Neutrophil (primary cell): ENCODE measurements around the gene GAS1.

Experiments
- H3K27ac ChIP-seq: fragments of 200-600 bp; sonication (generic); 2 replicates; pipeline ENCODE4 v1.5.1; 2016; ENCODE audit warnings: mild to moderate bottlenecking, moderate library complexity
- H3K27me3 ChIP-seq: fragments of 200-600 bp; sonication (generic); 2 replicates; pipeline ENCODE4 v1.6.0; 2016; ENCODE audit warnings: mild to moderate bottlenecking
- H3K36me3 ChIP-seq: fragments of 200-600 bp; sonication (generic); 2 replicates; pipeline ENCODE4 v1.5.1; 2017
- H3K4me1 ChIP-seq, 2 experiments: fragments of 200-600 bp in 1 of 2; sonication (generic) in 1 of 2; 1 replicate in 1 of 2; 2 replicates in 1 of 2; pipeline versions ENCODE4 v1.5.1 to v1.6.1; 2013 to 2016; ENCODE audit warnings: low read depth in 1 of 2, low read length in 1 of 2, mild to moderate bottlenecking in 1 of 2, moderate library complexity in 1 of 2; ENCODE audit not compliant: control insufficient read depth in 1 of 2, insufficient read depth in 1 of 2
- H3K4me3 ChIP-seq, 2 experiments: fragments of 200-600 bp in 1 of 2; sonication (generic) in 1 of 2; 1 replicate in 1 of 2; 2 replicates in 1 of 2; pipeline ENCODE4 v1.5.1; 2013 to 2016; ENCODE audit warnings: low read depth in 1 of 2, low read length in 1 of 2, mild to moderate bottlenecking in 1 of 2, moderate library complexity in 1 of 2
- H3K9me3 ChIP-seq: fragments of 200-600 bp; sonication (generic); 2 replicates; pipeline ENCODE4 v1.5.1; 2016
- TF ChIP-seq, protein P1 (sequence below): fragments of 200-600 bp; sonication (generic); IDR thresholded peaks from 2 replicates; pipeline ENCODE4 v1.5.1; 2016; ENCODE audit warnings: antibody characterized with exemption

The GAS1 gene

DNA sequence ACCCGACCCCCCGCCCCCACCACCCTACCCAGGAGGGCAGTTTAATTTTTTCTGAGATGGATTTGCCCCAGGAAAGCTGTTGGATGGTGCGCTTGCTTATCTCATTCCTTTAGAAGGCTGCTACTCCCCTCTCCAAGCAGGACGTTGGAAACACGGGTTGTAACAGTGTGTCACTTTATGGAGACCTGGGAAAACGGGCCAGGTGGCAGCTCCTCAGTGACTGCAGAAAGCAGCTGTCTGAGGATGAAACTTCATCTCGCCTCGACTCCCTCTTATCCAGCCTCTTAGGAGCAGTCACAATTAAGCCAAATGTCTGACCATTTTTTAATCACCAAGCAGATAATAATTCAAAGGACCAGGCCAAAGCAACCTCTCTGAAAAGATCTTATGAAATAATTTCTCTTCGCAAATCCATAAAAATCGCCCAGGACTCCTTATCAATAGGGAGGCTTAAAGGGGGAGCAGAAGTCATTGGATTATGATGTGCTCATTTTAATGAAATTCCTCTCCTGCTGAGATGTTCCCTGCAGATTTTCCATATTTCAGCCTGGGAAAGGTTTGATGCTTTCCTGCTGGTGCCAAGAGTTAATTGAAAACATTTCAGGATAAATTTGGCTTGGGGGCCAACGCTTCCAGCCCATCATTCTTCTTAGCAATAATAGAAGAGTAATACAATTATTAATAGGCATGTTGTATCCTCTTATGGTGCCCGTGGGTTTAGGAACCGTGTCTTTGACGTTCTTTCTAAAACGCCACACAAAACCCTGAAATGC is 26.0 kb downstream of the GAS1 start:
- TF ChIP-seq, protein P1, sequence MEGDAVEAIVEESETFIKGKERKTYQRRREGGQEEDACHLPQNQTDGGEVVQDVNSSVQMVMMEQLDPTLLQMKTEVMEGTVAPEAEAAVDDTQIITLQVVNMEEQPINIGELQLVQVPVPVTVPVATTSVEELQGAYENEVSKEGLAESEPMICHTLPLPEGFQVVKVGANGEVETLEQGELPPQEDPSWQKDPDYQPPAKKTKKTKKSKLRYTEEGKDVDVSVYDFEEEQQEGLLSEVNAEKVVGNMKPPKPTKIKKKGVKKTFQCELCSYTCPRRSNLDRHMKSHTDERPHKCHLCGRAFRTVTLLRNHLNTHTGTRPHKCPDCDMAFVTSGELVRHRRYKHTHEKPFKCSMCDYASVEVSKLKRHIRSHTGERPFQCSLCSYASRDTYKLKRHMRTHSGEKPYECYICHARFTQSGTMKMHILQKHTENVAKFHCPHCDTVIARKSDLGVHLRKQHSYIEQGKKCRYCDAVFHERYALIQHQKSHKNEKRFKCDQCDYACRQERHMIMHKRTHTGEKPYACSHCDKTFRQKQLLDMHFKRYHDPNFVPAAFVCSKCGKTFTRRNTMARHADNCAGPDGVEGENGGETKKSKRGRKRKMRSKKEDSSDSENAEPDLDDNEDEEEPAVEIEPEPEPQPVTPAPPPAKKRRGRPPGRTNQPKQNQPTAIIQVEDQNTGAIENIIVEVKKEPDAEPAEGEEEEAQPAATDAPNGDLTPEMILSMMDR, result no peak
- Histone ChIP-seq H3K4me3 (no peak overlapping the region), H3K4me1 (peaks cover 0 to 4% of the 10 kb centered on the region in 2 experiments), H3K9me3 (no peaks in the 10 kb centered on the region), H3K27me3 (peaks cover 5% of the 10 kb centered on the region), H3K27ac (no peak overlapping the region), H3K36me3 (no peaks in the 10 kb centered on the region)

DNA sequence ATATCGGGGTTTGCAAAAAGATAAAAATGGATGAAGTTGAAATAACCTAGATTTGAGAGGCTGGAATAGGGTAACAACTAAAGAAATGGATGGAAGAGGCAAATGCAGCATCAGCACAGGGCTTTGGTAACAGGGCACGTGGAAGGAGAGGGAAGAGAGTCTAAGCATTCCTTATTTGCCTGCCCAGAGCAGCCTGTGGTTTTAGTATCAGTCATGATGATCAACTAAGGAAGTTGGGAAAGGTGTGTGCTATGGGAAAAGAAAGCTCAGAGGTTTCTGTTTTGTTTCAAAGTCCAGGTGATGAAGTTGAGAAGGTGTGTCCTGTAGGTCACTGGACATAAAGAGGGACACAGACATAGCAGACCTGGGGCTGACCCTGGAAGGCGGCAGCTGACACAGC is 28.8 kb downstream of the GAS1 start:
- TF ChIP-seq, protein P1, result no peak
- Histone ChIP-seq H3K27ac (no peak overlapping the region), H3K27me3 (peaks cover 3% of the 10 kb centered on the region), H3K4me1 (no peaks in the 10 kb centered on the region), H3K36me3 (no peaks in the 10 kb centered on the region), H3K9me3 (no peaks in the 10 kb centered on the region), H3K4me3 (no peak overlapping the region)

DNA sequence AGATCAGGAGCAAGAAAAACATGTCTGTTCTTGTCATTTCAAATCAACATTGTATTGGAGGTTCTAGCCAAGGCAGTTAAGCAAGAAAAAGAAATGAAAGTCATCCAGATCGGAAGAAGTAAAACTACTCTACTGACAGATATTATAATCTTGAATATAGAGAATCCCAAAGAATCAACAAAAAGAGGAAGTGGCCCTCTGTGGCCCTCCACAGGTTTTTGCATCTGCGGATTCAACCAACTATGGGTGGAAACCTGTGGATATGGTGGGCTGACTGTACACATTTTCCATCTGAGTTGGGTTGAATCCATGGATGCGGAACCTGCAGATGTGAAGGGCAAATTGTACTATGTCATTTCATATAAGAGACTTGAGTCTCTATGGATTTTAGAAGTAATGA is 35.1 kb downstream of the GAS1 start:
- Histone ChIP-seq H3K4me3 (no peak overlapping the region), H3K27ac (no peak overlapping the region), H3K36me3 (no peaks in the 10 kb centered on the region), H3K27me3 (no peaks in the 10 kb centered on the region), H3K4me1 (no peaks in the 10 kb centered on the region), H3K9me3 (no peaks in the 10 kb centered on the region)
- TF ChIP-seq, protein P1, result no peak

DNA sequence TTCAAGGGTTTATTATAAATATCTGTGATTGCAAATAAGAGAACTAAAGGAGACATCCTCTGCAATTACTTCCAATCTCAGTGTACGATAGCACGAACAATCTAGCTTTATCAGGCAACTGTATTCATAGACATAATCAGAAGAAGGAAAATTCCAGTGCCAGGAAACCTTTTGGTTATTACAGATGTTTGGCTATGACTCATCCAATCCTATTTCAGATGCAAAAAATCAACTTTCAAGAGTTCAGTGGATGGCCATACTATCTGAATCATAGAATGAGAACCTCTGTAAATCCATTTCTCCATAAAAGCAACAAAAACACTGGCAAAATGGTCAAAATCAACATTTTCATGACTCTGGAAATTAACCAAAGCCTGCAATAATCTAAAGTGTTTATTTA is 37.9 kb downstream of the GAS1 start:
- H3K27me3 ChIP-seq, result no peaks in the 10 kb centered on the region
- TF ChIP-seq, protein P1, result no peak
- no peaks in the 10 kb centered on the region for H3K9me3 ChIP-seq
- H3K27ac ChIP-seq, result no peak overlapping the region
- no peak overlapping the region for H3K4me3 ChIP-seq
- H3K4me1 ChIP-seq, result no peaks in the 10 kb centered on the region
- H3K36me3 ChIP-seq, result no peaks in the 10 kb centered on the region

DNA sequence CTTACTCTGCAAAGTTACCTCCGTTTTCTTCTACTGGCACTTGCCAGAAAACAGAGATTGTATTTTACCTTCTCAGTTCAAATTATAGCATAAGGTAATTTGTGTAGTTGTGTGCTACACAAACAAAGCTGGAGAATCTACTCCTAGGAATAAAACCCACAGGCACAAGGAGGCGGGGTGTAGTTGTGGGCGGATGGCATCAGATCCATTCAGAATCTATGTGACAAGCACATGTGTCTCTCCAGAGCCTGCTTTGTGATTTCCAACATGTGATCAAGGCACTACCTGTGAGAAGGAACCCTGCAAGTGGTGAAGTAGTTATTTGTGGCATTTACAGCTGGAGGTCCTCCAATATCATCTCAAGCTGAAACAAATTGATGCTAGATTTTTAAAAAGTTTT is 39.0 kb downstream of the GAS1 start:
- Histone ChIP-seq H3K9me3 (no peaks in the 10 kb centered on the region), H3K4me1 (no peaks in the 10 kb centered on the region), H3K27me3 (peaks cover 9% of the 10 kb centered on the region), H3K36me3 (no peaks in the 10 kb centered on the region), H3K27ac (no peak overlapping the region), H3K4me3 (no peak overlapping the region)
- TF ChIP-seq, protein P1, result no peak
